Common myeloid progenitor, CD34-positive (primary cell): ENCODE data around the gene GPI.
A peak's percentile ranks its signal among the peaks of the same experiment; 100 is the strongest.
"Not testable (repeated sequence)": the region's sequence is repeated elsewhere in the genome, so short reads cannot be mapped to it uniquely, and the experiment has no call there.

Experiments used
- CTCF ChIA-PET: fragments of 350-600 bp; sonication (Branson Sonifier 250); formaldehyde crosslinking; loops from one replicate; lab custom pipeline; 2021; ENCODE audit warnings: antibody characterized with exemption; lab: Charles Lee
- POLR2A ChIA-PET: fragments of 350-600 bp; sonication (Branson Sonifier 250); formaldehyde crosslinking; loops from one replicate; lab custom pipeline; 2021; ENCODE audit warnings: antibody characterized with exemption; lab: Charles Lee
- DNase-seq, 3 donors: peaks; one replicate each; pipeline versions ENCODE4 v3.0.0 to v3.0.0-alpha.2; 2013
- H3K27ac ChIP-seq, 2 experiments: 1 replicate in 1 of 2; 2 replicates in 1 of 2; pipeline ENCODE4 v1.7.0; 2013; ENCODE audit warnings: inconsistent platforms in 2 of 2, low read length in 2 of 2, mild to moderate bottlenecking in 2 of 2, low read depth in 1 of 2, moderate library complexity in 1 of 2; ENCODE audit not compliant: severe bottlenecking in 2 of 2, insufficient read depth in 1 of 2, poor library complexity in 1 of 2
- H3K27me3 ChIP-seq, 5 experiments: replicated peaks in 2 of 5; 1 replicate in 3 of 5; 2 replicates in 2 of 5; pipeline versions ENCODE4 v1.6.1 to v1.7.0; 2013; ENCODE audit warnings: low read length in 4 of 5, mild to moderate bottlenecking in 2 of 5, moderate library complexity in 2 of 5, inconsistent platforms in 1 of 5; ENCODE audit not compliant: insufficient read depth in 5 of 5, control insufficient read depth in 4 of 5
- H3K36me3 ChIP-seq, 4 experiments: 1 replicate in 2 of 4; 2 replicates in 2 of 4; pipeline versions ENCODE4 v1.6.1 to v1.7.0; 2013; ENCODE audit warnings: low read length in 3 of 4, control low read depth in 1 of 4, mild to moderate bottlenecking in 1 of 4; ENCODE audit not compliant: control insufficient read depth in 4 of 4, insufficient read depth in 4 of 4
- H3K4me1 ChIP-seq, 4 experiments: 1 replicate in 3 of 4; 2 replicates in 1 of 4; pipeline versions ENCODE4 v1.6.1 to v1.7.1; 2013; ENCODE audit warnings: low read length in 3 of 4, mild to moderate bottlenecking in 3 of 4, control low read depth in 1 of 4, inconsistent platforms in 1 of 4, moderate library complexity in 1 of 4; ENCODE audit not compliant: control insufficient read depth in 4 of 4, insufficient read depth in 4 of 4; ENCODE audit errors: control extremely low read depth in 1 of 4
- H3K4me3 ChIP-seq, 7 experiments: 1 replicate in 4 of 7; 2 replicates in 3 of 7; pipeline versions ENCODE4 v1.5.1 to v1.7.0; 2013; ENCODE audit warnings: mild to moderate bottlenecking in 7 of 7, low read length in 6 of 7, moderate library complexity in 6 of 7, inconsistent platforms in 2 of 7, low read depth in 2 of 7, control low read depth in 1 of 7; ENCODE audit not compliant: insufficient read depth in 4 of 7, control insufficient read depth in 1 of 7; ENCODE audit errors: extremely low read depth in 1 of 7
- H3K9me3 ChIP-seq, 5 experiments: 1 replicate in 4 of 5; 2 replicates in 1 of 5; pipeline versions ENCODE4 v1.6.1 to v1.7.1; 2013; ENCODE audit warnings: low read length in 4 of 5, mild to moderate bottlenecking in 2 of 5, inconsistent platforms in 1 of 5, low read depth in 1 of 5, moderate library complexity in 1 of 5; ENCODE audit not compliant: control insufficient read depth in 4 of 5, insufficient read depth in 2 of 5; ENCODE audit errors: control extremely low read depth in 1 of 5
- WGBS: methylation state at CpG from one replicate; pipeline ENCODE4 v1.1.5; 2013; ENCODE audit not compliant: insufficient coverage; 5-methylcytosine and 5-hydroxymethylcytosine counted together

GPI gene

GRCh38 chr19:34393629-34394028, 28.6 kb downstream of the GPI start:
- POLR2A ChIA-PET: no interaction called here
- WGBS: 98% methylated on average over 13 of the region's 14 CpGs
- Histone ChIP-seq H3K4me1 (no peaks in the 10 kb centered on the region), H3K9me3 (peaks cover 2 to 28% (median 27%) of the 10 kb centered on the region in 5 experiments), H3K27ac (no peak overlapping the region), H3K27me3 (no peaks in the 10 kb centered on the region), H3K36me3 (peaks cover 17 to 89% (median 79%) of the 10 kb centered on the region in 4 experiments), H3K4me3 (no peak overlapping the region)
- CTCF ChIA-PET: no interaction called here
- no peak for DNase-seq

GRCh38 chr19:34397853-34398252, 32.9 kb downstream of the GPI start:
- ChIA-PET CTCF (interaction anchor here (0.8 to 1.9 kb wide), 2 partner anchors 31 to 32 kb away, joined by 3 to 5 read pairs; no protein-coding TSS in a partner anchor), POLR2A (no interaction called here)
- DNase-seq: no peak
- no peaks in the 10 kb centered on the region for H3K9me3 ChIP-seq
- H3K36me3 ChIP-seq: peaks cover 10 to 67% (median 56%) of the 10 kb centered on the region in 4 experiments
- no CpG with 5 or more reads among the region's 1 CpG for WGBS
- H3K27me3 ChIP-seq: no peaks in the 10 kb centered on the region
- no peak overlapping the region for H3K27ac ChIP-seq
- H3K4me3 ChIP-seq: no peak overlapping the region
- no peaks in the 10 kb centered on the region for H3K4me1 ChIP-seq

GRCh38 chr19:34399886-34400285, 34.9 kb downstream of the GPI start:
- DNase-seq: no peak
- Histone ChIP-seq H3K4me1 (peaks cover 4 to 8% (median 6%) of the 10 kb centered on the region in 4 experiments), H3K36me3 (peaks cover 10 to 48% (median 41%) of the 10 kb centered on the region in 4 experiments), H3K4me3 (no peak overlapping the region), H3K27ac (no peak overlapping the region), H3K9me3 (no peaks in the 10 kb centered on the region), H3K27me3 (no peaks in the 10 kb centered on the region)
- ChIA-PET CTCF (no interaction called here), POLR2A (no interaction called here)
- 96% methylated on average over 9 of the region's 9 CpGs for WGBS

GRCh38 chr19:34400844-34401243, 35.8 kb downstream of the GPI start:
- H3K36me3 ChIP-seq: peaks cover 10 to 41% (median 36%) of the 10 kb centered on the region in 4 experiments
- H3K4me1 ChIP-seq, H3K27ac ChIP-seq, CTCF ChIA-PET, H3K27me3 ChIP-seq, H3K9me3 ChIP-seq, DNase-seq, H3K4me3 ChIP-seq, POLR2A ChIA-PET: not testable (repeated sequence)
- WGBS: 90% methylated on average over 4 of the region's 8 CpGs

- whole genome bisulfite sequencing: 70% methylated on average over 3 of the region's 8 CpGs
- no peak overlapping the region for H3K27ac ChIP-seq
- H3K36me3 ChIP-seq: peaks cover 10 to 30% (median 26%) of the 10 kb centered on the region in 4 experiments
- H3K4me1 ChIP-seq: peaks cover 4 to 9% (median 6%) of the 10 kb centered on the region in 4 experiments
- H3K4me3 ChIP-seq: no peak overlapping the region
- ChIA-PET POLR2A (no interaction called here), CTCF (no interaction called here)
- no peaks in the 10 kb centered on the region for H3K9me3 ChIP-seq
- DNase-seq: no peak
- no peaks in the 10 kb centered on the region for H3K27me3 ChIP-seq
Observed at GRCh38 chr19:34402074-34402600, 37.1 kb downstream of the GPI start.

GRCh38 chr19:34403784-34404108, 38.8 kb downstream of the GPI start:
- POLR2A ChIA-PET: no interaction called here
- Histone ChIP-seq H3K36me3 (peaks cover 5 to 23% (median 19%) of the 10 kb centered on the region in 4 experiments), H3K27me3 (no peaks in the 10 kb centered on the region), H3K4me1 (peaks cover 4 to 9% (median 6%) of the 10 kb centered on the region in 4 experiments), H3K4me3 (peak overlapping the region in 6 of 7 experiments; percentile 62 to 99 (median 92)), H3K9me3 (no peaks in the 10 kb centered on the region), H3K27ac (peak overlapping the region in 1 of 2 experiments; percentile 56)
- DNase-seq: peak in 1 of 3 donors; percentile 24
- CTCF ChIA-PET: no interaction called here
- 33% methylated on average over 1 of the region's 6 CpGs for WGBS

- peak; percentile 89 to 94 (median 92) for DNase-seq
- peak within 1 kb of the TSS; percentile 62 to 99 (median 89) for H3K4me3 ChIP-seq
- WGBS: 0% methylated on average over 61 of the region's 69 CpGs
- peak within 1 kb of the TSS in 1 of 2 experiments; percentile 56 for H3K27ac ChIP-seq
- no peaks in the 10 kb centered on the region for H3K27me3 ChIP-seq
- H3K9me3 ChIP-seq: no peaks in the 10 kb centered on the region
- H3K36me3 ChIP-seq: peaks cover 5 to 23% (median 19%) of the 10 kb centered on the region in 4 experiments
- ChIA-PET CTCF (interaction anchor here (1.0 kb wide), 1 partner anchor 46 kb away, joined by 3 read pairs; no protein-coding TSS in a partner anchor), POLR2A (interaction anchor here (0.6 kb wide), 1 partner anchor 22 kb away, joined by 4 read pairs; no protein-coding TSS in a partner anchor)
- peaks cover 4 to 9% (median 6%) of the 10 kb centered on the region in 4 experiments for H3K4me1 ChIP-seq
Observed at GRCh38 chr19:34404109-34404909, 39.3 kb downstream of the GPI start, which contains the start of gene PDCD2L. Gene PDCD2L, plus strand, starts transcription at chr19:34404399. Its CDS starts 32 bp downstream, at chr19:34404431.
